NCI-H2029 treated with DMSO at 0.1 percent for 48 hours (cell line): ENCODE data around the gene SOAT2.

Source experiments
- DNase-seq: peaks from one replicate; lab custom pipeline; 2025; lab: John Stamatoyannopoulos, UW

Gene SOAT2

GRCh38 chr12:53064613-53065436 lies 38.5 kb upstream of the SOAT2 start:
- DNase-seq: no peak

DNA sequence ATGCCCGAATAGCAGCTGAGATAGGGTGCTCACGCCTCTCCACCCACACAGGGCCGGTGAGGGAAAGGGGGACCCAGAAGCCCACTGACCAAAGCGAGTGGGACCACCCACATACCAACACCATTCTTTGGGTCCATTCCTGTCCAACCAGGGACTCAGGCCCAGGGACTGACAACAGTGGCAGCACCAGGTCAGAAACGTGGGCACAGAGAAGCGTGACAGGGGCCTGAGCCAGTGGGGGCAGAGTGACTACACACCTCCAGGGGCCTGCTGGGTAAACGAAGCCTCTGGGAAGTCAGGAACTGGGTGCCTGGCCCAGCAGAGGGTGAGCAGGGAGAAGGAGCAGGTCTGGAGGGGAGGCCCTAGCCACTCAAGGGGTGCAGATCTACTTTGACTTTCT lies 37.8 kb upstream of the SOAT2 start:
- DNase-seq: no peak

DNA sequence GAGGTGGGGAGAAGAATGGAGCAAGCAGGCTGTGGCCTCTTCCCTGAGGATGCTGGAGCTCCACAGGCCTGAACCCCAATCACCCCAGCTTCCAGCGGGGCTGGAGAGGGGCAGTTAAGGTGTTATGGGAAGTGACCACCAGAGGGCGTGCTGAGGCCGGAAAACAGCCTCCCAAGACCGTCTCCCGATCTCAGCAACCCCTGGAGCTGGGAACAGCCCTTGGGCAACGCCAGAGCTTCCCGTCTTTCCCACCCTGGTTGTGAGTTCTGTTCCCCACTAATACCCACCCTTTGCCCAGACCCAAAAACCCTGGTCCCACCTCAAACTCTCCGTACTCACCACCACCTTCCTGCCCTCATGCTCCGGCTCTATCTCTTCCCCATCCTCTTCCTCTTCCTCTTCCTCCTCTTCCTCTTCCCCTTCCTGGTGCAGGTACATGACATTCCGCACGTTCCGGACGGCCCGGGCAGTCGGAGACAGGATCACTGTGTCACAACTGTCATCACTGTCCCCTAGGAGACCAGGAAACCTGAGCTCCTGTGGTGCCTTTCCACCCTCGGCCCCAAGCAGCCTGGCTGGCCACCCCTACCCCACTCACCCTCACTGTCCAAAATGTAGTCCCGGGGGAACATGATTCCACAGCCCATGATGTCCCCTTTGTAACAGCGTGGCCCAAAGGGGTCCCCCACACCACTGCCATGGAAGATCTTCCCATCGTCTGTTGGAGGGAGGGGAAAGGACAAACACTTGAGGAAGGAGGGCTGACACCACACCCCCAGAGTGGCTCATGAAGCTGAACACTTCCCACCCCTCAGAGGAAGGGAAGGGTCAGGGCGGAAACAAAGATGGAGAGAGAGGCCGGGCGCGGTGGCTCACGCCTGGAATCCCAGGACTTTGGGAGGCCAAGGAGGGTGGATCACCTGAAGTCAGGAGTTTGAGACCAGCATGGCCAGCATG lies 37.0 kb upstream of the SOAT2 start:
- peak; percentile 36 for DNase-seq

GRCh38 chr12:53067074-53067992 lies 36.0 kb upstream of the SOAT2 start:
- DNase-seq: no peak

DNA sequence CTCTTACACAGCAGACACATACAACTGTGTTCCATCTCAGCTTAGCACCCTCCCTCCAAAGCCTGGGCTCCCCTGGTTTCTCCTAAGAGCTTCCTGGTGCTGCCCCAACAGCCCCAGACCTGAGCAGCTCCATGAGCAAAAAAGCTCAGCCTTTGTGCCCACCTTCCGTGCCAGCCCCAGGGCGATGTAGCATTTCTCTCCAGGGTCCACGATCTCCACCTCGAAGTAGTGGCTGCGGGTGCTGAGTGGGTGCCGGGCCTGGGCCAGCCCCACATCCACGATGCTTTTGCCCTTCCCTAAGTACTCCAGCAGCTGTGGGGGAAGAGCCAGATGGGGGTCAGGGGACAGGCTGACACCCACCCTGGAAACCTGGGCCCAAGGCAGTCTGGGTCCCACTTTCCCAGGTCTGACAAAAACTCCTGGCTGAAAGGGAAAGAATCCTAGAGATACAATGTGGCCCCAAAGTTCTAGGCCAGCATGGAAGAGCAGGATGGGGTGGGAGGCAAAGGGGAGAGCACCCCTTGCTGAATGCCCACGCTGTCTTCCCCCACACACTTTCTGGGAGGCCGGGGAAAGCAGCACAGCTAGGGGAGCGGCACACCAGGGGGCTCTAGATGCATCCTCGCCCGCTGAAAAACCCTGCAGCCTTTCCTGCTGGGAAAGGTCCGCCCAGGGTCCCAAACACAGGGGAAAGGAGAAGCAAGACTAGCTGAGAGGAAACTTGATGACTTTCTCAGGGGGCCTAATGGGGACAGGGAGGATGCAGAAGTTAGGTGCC lies 35.1 kb upstream of the SOAT2 start:
- no peak for DNase-seq

- DNase-seq: no peak
These were observed 34.3 kb upstream of the SOAT2 start for GRCh38 chr12:53068811-53069585.

DNA sequence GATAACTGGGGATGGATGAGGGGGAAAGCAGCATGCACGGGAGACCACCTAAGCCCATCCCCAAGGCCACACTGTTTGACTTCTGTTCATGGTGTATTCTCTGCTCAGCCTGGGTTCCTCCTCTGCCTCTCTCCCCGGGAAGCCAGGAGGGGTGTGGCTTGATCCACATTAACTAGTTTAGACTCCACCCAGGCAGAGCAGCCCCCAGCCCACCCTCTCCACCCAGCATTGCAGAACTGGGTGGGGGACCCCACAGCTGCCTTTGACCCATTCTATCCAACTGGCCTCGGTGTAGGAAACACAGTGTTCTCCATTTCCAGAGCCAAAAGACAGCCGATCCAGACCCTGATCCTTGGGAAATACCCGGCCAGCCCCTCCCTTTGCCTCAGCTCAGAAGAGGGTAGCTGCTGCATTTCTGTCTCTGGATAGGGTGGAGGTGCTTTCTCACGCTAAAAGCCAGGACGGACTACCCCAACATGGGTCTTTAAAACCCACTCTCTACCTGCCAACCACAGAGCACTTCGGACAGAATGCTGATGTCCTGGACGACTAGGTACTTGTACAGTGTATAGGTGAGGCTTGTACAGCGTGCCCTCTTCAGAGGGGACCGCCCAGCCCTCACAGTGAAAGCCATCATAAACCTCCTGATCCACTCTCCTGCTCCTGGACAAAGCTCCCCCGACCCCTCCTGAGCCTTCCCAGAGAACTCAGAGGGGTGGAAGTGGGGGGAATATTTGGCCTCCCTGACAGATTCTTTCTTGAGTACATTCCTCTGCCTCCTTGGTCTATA lies 33.5 kb upstream of the SOAT2 start:
- no peak for DNase-seq

DNA sequence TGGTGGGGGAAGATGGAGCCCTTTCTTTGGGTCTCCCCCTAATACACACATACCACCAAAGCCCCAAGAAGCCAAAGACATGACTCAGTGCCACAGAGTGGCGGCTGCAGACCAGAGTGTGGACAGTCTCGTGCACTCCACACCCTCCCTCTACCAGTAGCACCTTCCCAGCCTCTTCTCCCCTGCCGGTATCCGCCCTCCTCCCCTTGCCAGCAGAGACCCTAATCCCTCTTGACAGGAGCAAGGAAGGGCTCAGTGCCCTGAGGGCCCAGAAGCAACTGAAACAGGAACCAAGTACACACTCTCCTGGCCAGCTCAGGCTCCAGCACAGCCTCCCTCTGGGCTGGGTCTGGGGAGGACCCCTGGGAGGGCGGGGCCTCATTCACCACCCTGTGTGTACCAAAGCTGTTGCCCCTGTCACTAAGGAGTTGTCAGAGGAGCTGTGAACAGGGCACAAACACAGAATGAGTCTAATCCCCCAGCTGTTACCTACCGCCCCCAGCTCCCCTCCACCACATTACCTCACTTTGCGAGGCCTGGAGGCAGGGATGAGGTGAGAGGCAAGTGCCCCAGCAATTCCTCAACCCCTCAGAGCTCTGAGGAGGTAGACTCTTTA lies 32.3 kb upstream of the SOAT2 start:
- DNase-seq: no peak

GRCh38 chr12:53071591-53072551 lies 31.4 kb upstream of the SOAT2 start:
- DNase-seq: no peak

GRCh38 chr12:53073881-53074280 lies 29.4 kb upstream of the SOAT2 start:
- DNase-seq: no peak

DNA sequence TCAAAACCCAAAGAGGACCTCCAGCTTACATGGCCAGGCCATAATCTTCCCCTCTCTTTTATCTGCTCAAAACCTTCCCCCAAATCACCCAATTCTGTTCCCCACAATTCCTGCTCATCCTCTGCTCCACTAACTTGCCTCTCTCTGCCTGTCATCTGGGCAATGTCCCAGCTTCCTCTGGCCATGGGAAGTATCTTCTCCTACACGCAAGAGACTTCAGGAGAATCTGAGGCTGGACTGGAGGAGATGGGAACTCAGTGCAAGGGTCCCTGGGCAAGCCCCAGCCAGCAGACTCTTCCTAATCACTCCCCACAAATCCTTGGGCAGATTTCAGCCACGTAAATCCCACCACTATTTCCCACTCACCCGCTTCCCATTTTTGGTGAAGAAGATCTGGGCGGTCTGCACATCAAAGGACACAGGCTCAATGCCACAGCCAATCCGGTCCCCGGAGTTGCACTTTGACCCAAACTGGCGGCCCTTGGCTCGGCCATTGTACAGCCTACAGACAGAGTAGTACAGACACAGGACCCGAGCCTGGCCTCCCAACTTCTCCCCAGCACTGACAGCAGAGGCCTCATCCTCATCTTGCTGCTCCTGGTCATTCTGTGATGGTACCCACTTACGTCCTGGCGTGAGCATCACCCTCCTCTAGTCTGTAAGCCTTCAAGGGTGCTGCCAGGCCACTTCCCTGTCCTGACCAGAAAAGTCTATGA lies 28.8 kb upstream of the SOAT2 start:
- DNase-seq: no peak

DNA sequence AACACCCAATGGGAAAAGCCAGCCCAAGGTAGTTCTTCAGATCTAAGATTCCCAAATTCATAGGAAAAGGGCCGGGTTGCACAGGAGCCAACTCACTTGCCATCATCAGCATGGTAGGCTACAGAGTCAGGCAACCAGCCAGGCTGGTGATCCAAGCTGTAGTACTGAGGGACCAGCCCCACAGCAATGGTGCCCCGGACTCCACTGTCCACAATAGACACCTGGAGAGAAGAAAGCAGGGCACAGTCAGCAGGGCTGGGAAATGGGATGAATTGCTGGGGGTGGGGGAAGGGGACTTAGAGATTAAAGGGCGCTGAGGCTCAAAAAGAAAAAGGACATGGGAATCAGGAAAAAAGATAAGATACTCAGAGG lies 28.3 kb upstream of the SOAT2 start:
- DNase-seq: no peak

DNA sequence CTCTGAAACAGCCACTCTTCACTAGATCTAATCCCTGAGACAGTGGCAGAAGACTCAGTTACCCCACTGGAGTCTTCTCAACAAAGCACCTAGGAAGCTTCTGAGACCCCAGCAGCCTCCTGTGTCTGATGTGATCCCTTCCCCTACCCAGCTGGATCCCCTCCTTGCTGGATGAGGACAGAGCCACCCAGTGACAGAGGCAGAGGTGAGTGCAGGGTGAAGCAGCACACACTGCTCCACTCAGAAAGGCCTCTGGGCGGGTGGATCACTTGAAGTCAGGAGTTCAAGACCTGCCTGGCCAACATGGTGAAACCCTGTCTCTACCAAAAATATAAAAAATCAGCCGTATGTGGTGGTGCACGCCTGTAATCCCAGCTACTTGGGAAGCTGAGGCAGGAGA lies 26.8 kb upstream of the SOAT2 start:
- DNase-seq: no peak

DNA sequence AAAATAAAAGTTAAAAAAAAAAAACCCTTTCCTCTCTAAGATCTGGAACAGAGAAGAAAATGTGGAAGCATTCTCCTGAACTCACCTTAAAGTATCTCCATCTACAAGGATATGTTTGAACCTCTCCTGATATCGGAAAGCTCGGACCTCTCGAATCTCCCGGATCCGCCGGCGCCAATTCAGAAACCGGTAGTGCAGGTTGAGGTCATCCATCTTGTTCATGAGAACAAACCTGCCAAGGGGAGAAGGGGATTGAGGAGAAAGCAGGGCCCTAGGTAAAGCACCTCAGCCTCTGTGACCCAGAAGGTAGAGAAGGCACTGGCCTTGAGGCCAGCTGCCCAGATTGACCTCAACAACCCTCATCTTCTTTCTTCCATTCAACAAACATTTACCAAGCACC lies 26.3 kb upstream of the SOAT2 start:
- no peak for DNase-seq

DNA sequence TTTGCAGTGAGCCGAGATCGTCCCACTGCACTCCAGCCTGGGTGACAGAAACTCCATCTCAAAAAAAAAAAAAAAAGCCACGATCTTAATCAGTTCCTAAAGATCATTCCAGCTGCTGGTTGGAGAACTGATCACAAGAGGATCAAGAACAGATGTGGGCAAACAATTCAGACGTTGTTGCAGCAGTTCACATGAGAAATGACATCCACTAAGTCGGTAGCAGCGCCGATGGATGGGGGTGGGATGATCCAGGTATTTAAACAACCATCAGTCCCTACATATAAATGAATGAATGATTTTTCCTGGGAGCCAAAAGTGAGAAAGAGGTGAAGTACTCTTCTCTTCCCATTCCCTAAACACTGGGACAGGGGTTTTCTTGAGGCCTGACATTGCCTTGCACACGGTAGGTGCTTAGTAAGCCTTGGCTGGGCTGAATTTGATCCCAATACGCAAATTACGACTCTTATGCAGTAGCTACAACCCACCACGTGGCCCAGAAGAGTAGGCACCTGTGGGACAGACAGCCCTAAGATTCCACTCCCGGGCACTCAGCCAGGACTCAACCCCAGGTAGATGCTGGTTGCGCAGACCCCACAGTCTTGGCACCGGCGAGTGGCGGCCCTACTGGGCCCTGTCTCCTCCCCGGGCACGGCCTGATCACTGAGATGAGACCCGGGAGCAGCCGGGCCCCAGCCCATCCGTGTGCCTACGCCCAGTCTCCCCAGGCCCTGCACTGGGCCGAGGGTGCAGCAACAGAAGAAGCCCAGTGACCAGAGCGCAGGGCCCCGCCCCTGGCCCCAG lies 24.7 kb upstream of the SOAT2 start:
- DNase-seq: no peak
